WERI-Rb-1 (cell line): Measurements from ENCODE around the gene CCDC149.

Experiments used
- DNase-seq: peaks from one replicate; pipeline ENCODE4 v3.0.0-alpha.2; 2020
- H3K27ac ChIP-seq: fragments of 250-450 bp; sonication (Bioruptor Pico); 2 replicates; pipeline ENCODE4 v1.5.1; 2020; ENCODE audit warnings: mild to moderate bottlenecking, moderate library complexity
- H3K27me3 ChIP-seq: fragments of 250-450 bp; sonication (Bioruptor Pico); 2 replicates; pipeline ENCODE4 v1.5.1; 2021; ENCODE audit warnings: mild to moderate bottlenecking, low read depth, moderate library complexity; ENCODE audit not compliant: insufficient read depth, severe bottlenecking
- H3K36me3 ChIP-seq: fragments of 250-450 bp; sonication (Bioruptor Pico); 2 replicates; pipeline ENCODE4 v1.5.1; 2020; ENCODE audit warnings: mild to moderate bottlenecking, moderate library complexity
- H3K4me3 ChIP-seq: 2 replicates; pipeline ENCODE4 v1.5.1; 2011; ENCODE audit warnings: low read depth, mild to moderate bottlenecking, control low read depth, low read length
- H3K9me3 ChIP-seq: fragments of 250-450 bp; sonication (Bioruptor Pico); 2 replicates; pipeline ENCODE4 v1.5.1; 2021; ENCODE audit warnings: mild to moderate bottlenecking, moderate library complexity; ENCODE audit not compliant: severe bottlenecking
- CTCF ChIP-seq: IDR thresholded peaks from 2 replicates; pipeline ENCODE4 v1.5.1; 2011; ENCODE audit warnings: low read depth, mild to moderate bottlenecking, control low read depth, inconsistent platforms, low read length

CCDC149 gene

GRCh38 chr4:24856586-24856985 lies 56.3 kb downstream of the CCDC149 start:
- Histone ChIP-seq H3K27ac (peak overlapping the region; percentile 17), H3K36me3 (no peaks in the 10 kb centered on the region), H3K27me3 (no peaks in the 10 kb centered on the region), H3K4me3 (no peak overlapping the region), H3K9me3 (peaks cover 3% of the 10 kb centered on the region)
- DNase-seq: peak; percentile 89
- TF ChIP-seq CTCF: no peak

- no peaks in the 10 kb centered on the region for H3K27me3 ChIP-seq
- no peaks in the 10 kb centered on the region for H3K36me3 ChIP-seq
- peaks cover 3% of the 10 kb centered on the region for H3K9me3 ChIP-seq
- no peak for TF ChIP-seq CTCF
- no peak for DNase-seq
- H3K4me3 ChIP-seq: no peak overlapping the region
- H3K27ac ChIP-seq: no peak overlapping the region
These were observed 57.1 kb downstream of the CCDC149 start for GRCh38 chr4:24855741-24856140.

GRCh38 chr4:24853142-24853541 lies 59.7 kb downstream of the CCDC149 start:
- no peak for TF ChIP-seq CTCF

GRCh38 chr4:24850674-24851073 lies 62.2 kb downstream of the CCDC149 start:
- DNase-seq: peak; percentile 26
- H3K27me3 ChIP-seq: no peaks in the 10 kb centered on the region
- no peak overlapping the region for H3K4me3 ChIP-seq
- H3K27ac ChIP-seq: no peak overlapping the region
- no peaks in the 10 kb centered on the region for H3K9me3 ChIP-seq
- no peaks in the 10 kb centered on the region for H3K36me3 ChIP-seq
- no peak for TF ChIP-seq CTCF

More at GRCh38 chr4:24853142-24853541, 59.7 kb downstream of the CCDC149 start:
- Histone ChIP-seq H3K36me3 (no peaks in the 10 kb centered on the region), H3K27me3 (no peaks in the 10 kb centered on the region), H3K9me3 (no peaks in the 10 kb centered on the region), H3K4me3 (no peak overlapping the region), H3K27ac (no peak overlapping the region)
- DNase-seq: no peak

GRCh38 chr4:24849756-24850155 lies 63.1 kb downstream of the CCDC149 start:
- Histone ChIP-seq H3K36me3 (no peaks in the 10 kb centered on the region), H3K27me3 (no peaks in the 10 kb centered on the region), H3K4me3 (no peak overlapping the region), H3K27ac (no peak overlapping the region), H3K9me3 (no peaks in the 10 kb centered on the region)
- DNase-seq: no peak
- no peak for TF ChIP-seq CTCF

GRCh38 chr4:24849351-24849750 lies 63.5 kb downstream of the CCDC149 start:
- H3K4me3 ChIP-seq: no peak overlapping the region
- H3K27ac ChIP-seq: no peak overlapping the region
- H3K27me3 ChIP-seq: no peaks in the 10 kb centered on the region
- no peaks in the 10 kb centered on the region for H3K9me3 ChIP-seq
- no peak for TF ChIP-seq CTCF
- no peak for DNase-seq
- H3K36me3 ChIP-seq: no peaks in the 10 kb centered on the region
